DND-41 (cell line): ENCODE data around the gene ASPSCR1.

Experiments used
- ATAC-seq: fragments of 200-7000 bp; cut with Tn5 transposase; 3 replicates; pipeline ENCODE4 v1.9.1; 2021; ENCODE audit warnings: low read depth; ENCODE audit not compliant: insufficient read depth
- DNase-seq: peaks from one replicate; pipeline ENCODE4 v3.0.0-alpha.2; 2020
- H2AFZ ChIP-seq: 2 replicates; pipeline ENCODE4 v1.6.0; 2012; ENCODE audit warnings: low read depth, low read length
- H3K27ac ChIP-seq: 2 replicates; pipeline ENCODE4 v1.5.1; 2012; ENCODE audit warnings: low read length, inconsistent platforms
- H3K27me3 ChIP-seq: fragments of 200-600 bp; sonication (generic); 2 replicates; pipeline ENCODE4 v1.6.0; 2012; ENCODE audit warnings: low read length, mild to moderate bottlenecking, inconsistent platforms; ENCODE audit not compliant: insufficient read depth, poor library complexity
- H3K36me3 ChIP-seq: 2 replicates; pipeline ENCODE4 v1.5.1; 2012; ENCODE audit warnings: low read length, inconsistent platforms; ENCODE audit not compliant: insufficient read depth
- H3K4me1 ChIP-seq: 2 replicates; pipeline ENCODE4 v1.5.1; 2012; ENCODE audit warnings: mild to moderate bottlenecking, low read length; ENCODE audit not compliant: insufficient read depth
- H3K4me2 ChIP-seq: 2 replicates; pipeline ENCODE4 v1.6.0; 2012; ENCODE audit warnings: mild to moderate bottlenecking, moderate library complexity, low read length, inconsistent platforms; ENCODE audit not compliant: insufficient read depth
- H3K4me3 ChIP-seq, 2 experiments: fragments of 200-600 bp in 1 of 2; shearing (Covaris generic) in 1 of 2; 2 replicates each; pipeline ENCODE4 v1.5.1; 2012 to 2016; ENCODE audit warnings: inconsistent platforms in 2 of 2, low read length in 2 of 2, mild to moderate bottlenecking in 2 of 2, low read depth in 1 of 2, moderate library complexity in 1 of 2
- H3K79me2 ChIP-seq: 2 replicates; pipeline ENCODE4 v1.6.0; 2012; ENCODE audit warnings: low read length, inconsistent platforms; ENCODE audit not compliant: insufficient read depth
- H3K9ac ChIP-seq: 2 replicates; pipeline ENCODE4 v1.6.0; 2012; ENCODE audit warnings: low read depth, mild to moderate bottlenecking, inconsistent platforms, low read length, moderate library complexity
- H3K9me3 ChIP-seq: 2 replicates; pipeline ENCODE4 v1.5.1; 2012; ENCODE audit warnings: low read length, moderate library complexity, mild to moderate bottlenecking, inconsistent platforms; ENCODE audit not compliant: insufficient read depth, severe bottlenecking
- H4K20me1 ChIP-seq: 2 replicates; pipeline ENCODE4 v1.6.0; 2012; ENCODE audit warnings: low read length; ENCODE audit not compliant: insufficient read depth
- EZH2 ChIP-seq: IDR thresholded peaks from 3 replicates; pipeline ENCODE4 v1.6.1; 2012; ENCODE audit warnings: borderline replicate concordance, low read depth, mild to moderate bottlenecking, moderate library complexity, low read length, inconsistent platforms; ENCODE audit not compliant: severe bottlenecking
- TF ChIP-seq, protein P1 (sequence below): IDR thresholded peaks from 2 replicates; pipeline ENCODE4 v1.5.1; 2012; ENCODE audit warnings: borderline replicate concordance, low read length, moderate library complexity, mild to moderate bottlenecking; ENCODE audit not compliant: poor library complexity, severe bottlenecking; ENCODE audit errors: extremely low read depth

Gene ASPSCR1

DNA sequence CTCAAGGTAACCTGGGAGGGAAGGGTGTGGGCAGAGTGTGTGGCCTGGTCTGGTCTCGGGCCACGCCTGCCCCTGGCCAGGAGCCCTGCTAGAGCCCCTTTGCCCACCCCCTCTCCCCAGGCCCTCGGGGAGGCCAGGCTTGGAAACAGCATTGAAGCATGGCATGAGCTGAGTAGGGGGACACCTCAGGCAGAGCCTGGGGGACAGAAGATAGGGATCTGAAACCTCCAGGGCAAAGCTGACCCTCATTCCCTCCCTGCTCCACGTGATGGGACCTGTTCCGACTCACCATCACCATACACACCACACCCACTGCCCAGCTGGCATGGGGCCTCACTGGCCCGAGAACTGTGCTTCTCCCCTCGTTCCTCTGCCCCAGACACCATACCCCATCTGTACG is 71.7 kb downstream of the ASPSCR1 start:
- no peak overlapping the region for H2AFZ ChIP-seq
- H3K4me2 ChIP-seq, result peak overlapping the region; percentile 98; the same call in 1 of the 2 replicates
- H3K79me2 ChIP-seq, result peaks cover 32% of the 10 kb centered on the region
- H3K4me3 ChIP-seq, result no peak overlapping the region
- no peaks in the 10 kb centered on the region for H3K9me3 ChIP-seq
- H3K4me1 ChIP-seq, result peaks cover 38% of the 10 kb centered on the region
- H3K36me3 ChIP-seq, result peaks cover 37% of the 10 kb centered on the region
- peaks cover 21% of the 10 kb centered on the region for H4K20me1 ChIP-seq
- H3K9ac ChIP-seq, result no peak overlapping the region
- DNase-seq (no peak), ATAC-seq (no peak)
- no peak for TF ChIP-seq EZH2
- TF ChIP-seq, protein P1, sequence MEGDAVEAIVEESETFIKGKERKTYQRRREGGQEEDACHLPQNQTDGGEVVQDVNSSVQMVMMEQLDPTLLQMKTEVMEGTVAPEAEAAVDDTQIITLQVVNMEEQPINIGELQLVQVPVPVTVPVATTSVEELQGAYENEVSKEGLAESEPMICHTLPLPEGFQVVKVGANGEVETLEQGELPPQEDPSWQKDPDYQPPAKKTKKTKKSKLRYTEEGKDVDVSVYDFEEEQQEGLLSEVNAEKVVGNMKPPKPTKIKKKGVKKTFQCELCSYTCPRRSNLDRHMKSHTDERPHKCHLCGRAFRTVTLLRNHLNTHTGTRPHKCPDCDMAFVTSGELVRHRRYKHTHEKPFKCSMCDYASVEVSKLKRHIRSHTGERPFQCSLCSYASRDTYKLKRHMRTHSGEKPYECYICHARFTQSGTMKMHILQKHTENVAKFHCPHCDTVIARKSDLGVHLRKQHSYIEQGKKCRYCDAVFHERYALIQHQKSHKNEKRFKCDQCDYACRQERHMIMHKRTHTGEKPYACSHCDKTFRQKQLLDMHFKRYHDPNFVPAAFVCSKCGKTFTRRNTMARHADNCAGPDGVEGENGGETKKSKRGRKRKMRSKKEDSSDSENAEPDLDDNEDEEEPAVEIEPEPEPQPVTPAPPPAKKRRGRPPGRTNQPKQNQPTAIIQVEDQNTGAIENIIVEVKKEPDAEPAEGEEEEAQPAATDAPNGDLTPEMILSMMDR, result no peak
- H3K27me3 ChIP-seq, result no peaks in the 10 kb centered on the region
- H3K27ac ChIP-seq, result no peak overlapping the region

DNA sequence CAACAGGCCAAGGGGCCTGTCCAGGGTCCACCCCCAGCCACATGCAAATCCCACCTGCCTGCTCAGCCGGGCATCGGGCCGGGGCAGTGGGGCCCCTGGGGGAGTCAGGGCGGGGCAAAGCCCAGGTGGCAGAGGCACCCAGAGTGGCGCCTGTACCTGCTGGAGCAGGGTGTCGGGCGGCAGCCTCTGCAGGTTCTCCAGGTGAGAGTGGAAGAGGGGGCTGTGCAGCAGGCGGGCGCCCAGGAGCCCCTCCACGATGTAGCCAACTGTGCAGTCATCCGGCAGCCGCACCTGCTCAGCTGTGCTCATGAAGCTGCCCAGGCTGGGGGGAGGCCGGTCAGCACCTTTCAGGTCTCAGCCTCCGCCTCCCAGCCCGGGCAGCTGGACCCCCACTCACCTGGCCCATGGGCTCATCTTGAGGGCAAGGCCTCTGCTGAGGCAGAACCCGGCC is 72.1 kb downstream of the ASPSCR1 start:
- H3K27me3 ChIP-seq, result no peaks in the 10 kb centered on the region
- H3K36me3 ChIP-seq, result peaks cover 41% of the 10 kb centered on the region
- H3K4me2 ChIP-seq, result peak overlapping the region; percentile 98; the same call in 1 of the 2 replicates
- TF ChIP-seq EZH2, result no peak
- TF ChIP-seq, protein P1, result no peak
- H3K79me2 ChIP-seq, result peaks cover 34% of the 10 kb centered on the region
- H2AFZ ChIP-seq, result no peak overlapping the region
- no peak overlapping the region for H3K27ac ChIP-seq
- DNase-seq, result no peak
- no peak overlapping the region for H3K9ac ChIP-seq
- no peak for ATAC-seq
- no peak overlapping the region for H3K4me3 ChIP-seq
- H4K20me1 ChIP-seq, result peaks cover 21% of the 10 kb centered on the region
- peaks cover 42% of the 10 kb centered on the region for H3K4me1 ChIP-seq
- H3K9me3 ChIP-seq, result no peaks in the 10 kb centered on the region

DNA sequence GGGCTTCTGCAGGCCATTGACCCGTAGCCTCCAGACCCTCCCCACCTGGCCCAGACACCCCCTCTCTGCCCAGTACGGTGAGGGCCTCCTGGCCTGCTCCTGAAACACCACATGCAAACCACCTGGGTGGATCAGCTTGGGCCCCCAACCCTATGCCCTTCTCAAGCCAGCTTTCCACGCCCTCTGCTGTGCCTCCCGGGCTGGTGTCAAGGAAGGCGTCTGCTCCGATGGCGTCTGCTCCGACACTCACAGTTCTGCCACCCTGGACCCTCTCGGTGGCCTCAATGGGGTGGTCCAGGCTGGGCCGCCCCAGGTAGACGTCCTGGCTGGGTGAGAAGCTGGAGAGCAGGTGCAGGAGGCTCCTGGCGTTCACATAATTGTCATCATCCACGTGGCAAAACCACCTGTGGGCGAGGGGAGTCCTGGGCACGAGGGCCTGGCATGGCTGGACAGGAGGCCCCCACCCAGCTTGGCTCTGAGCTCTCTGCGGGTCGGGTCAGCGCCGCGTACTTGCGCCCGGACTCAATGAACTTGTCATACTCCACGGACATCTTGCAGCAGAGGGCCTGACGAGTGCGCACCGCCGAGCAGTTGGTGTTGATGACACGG is 72.8 kb downstream of the ASPSCR1 start:
- DNase-seq (peak; percentile 6), ATAC-seq (no peak)
- Histone ChIP-seq H3K4me1 (peaks cover 48% of the 10 kb centered on the region), H3K27ac (no peak overlapping the region), H3K4me3 (peak overlapping the region in 1 of 2 experiments; percentile 99; a peak in 3 of 4 replicates), H2AFZ (no peak overlapping the region), H3K79me2 (peaks cover 39% of the 10 kb centered on the region), H3K36me3 (peaks cover 49% of the 10 kb centered on the region), H3K27me3 (no peaks in the 10 kb centered on the region), H4K20me1 (peaks cover 25% of the 10 kb centered on the region), H3K4me2 (peak overlapping the region; percentile 98), H3K9ac (peak overlapping the region; percentile 88), H3K9me3 (no peaks in the 10 kb centered on the region)
- TF ChIP-seq EZH2, result no peak
- TF ChIP-seq, protein P1, result no peak
